Fibroblast of lung (primary cell): ENCODE measurements around the gene GPR132. TPM values are rescaled to one million over a fixed set of nuclear protein-coding genes. Genes with fewer than 3 reads are reported as not detected.

Experiments
- DNase-seq, 2 donors: peaks; one replicate each; pipeline versions ENCODE4 v3.0.0 to v3.0.0-alpha.2; 2010; ENCODE audit warnings: low read depth in 2 of 2
- H2AFZ ChIP-seq: 2 replicates; pipeline ENCODE4 v1.5.1; 2012; ENCODE audit warnings: low read length, control low read depth, inconsistent platforms
- H3K27ac ChIP-seq: 2 replicates; pipeline ENCODE4 v1.5.1; 2011; ENCODE audit warnings: low read length, control low read depth; ENCODE audit not compliant: insufficient read depth
- H3K27me3 ChIP-seq: 2 replicates; pipeline ENCODE4 v1.5.1; 2011; ENCODE audit warnings: mild to moderate bottlenecking, low read length; ENCODE audit not compliant: control insufficient read depth, insufficient read depth
- H3K36me3 ChIP-seq: 2 replicates; pipeline ENCODE4 v1.5.1; 2011; ENCODE audit warnings: low read length; ENCODE audit not compliant: control insufficient read depth, insufficient read depth
- H3K4me1 ChIP-seq: 2 replicates; pipeline ENCODE4 v1.5.1; 2011; ENCODE audit warnings: low read length; ENCODE audit not compliant: control insufficient read depth, insufficient read depth; ENCODE audit errors: extremely low read depth
- H3K4me2 ChIP-seq: 2 replicates; pipeline ENCODE4 v1.5.1; 2011; ENCODE audit warnings: low read length, control low read depth; ENCODE audit not compliant: insufficient read depth; ENCODE audit errors: extremely low read depth
- H3K4me3 ChIP-seq, 4 experiments: fragments of 200-600 bp in 1 of 4; sonication (generic) in 1 of 4; replicated peaks in 1 of 4; 2 replicates each; pipeline ENCODE4 v1.5.1; 2011 to 2016; ENCODE audit warnings: low read length in 4 of 4, low read depth in 3 of 4, mild to moderate bottlenecking in 3 of 4, control low read depth in 2 of 4, inconsistent platforms in 1 of 4, mixed read lengths in 1 of 4; ENCODE audit not compliant: insufficient read depth in 1 of 4; ENCODE audit errors: control extremely low read depth in 1 of 4
- H3K79me2 ChIP-seq: 2 replicates; pipeline ENCODE4 v1.5.1; 2012; ENCODE audit warnings: mild to moderate bottlenecking, low read length, inconsistent platforms; ENCODE audit not compliant: control insufficient read depth, insufficient read depth
- H3K9ac ChIP-seq: 2 replicates; pipeline ENCODE4 v1.5.1; 2011; ENCODE audit warnings: mild to moderate bottlenecking, low read length, control low read depth; ENCODE audit not compliant: insufficient read depth
- H3K9me3 ChIP-seq: 2 replicates; pipeline ENCODE4 v1.5.1; 2012; ENCODE audit warnings: low read depth, low read length; ENCODE audit not compliant: control insufficient read depth, insufficient read depth
- H4K20me1 ChIP-seq: 2 replicates; pipeline ENCODE4 v1.5.1; 2011; ENCODE audit warnings: low read length; ENCODE audit not compliant: control insufficient read depth, insufficient read depth; ENCODE audit errors: extremely low read depth
- CTCF ChIP-seq, 2 donors: IDR thresholded peaks in 1 of 2; conservative IDR thresholded peaks in 1 of 2; 1 replicate in 1 of 2; 2 replicates in 1 of 2; pipeline ENCODE4 v1.5.1; 2011 to 2012; ENCODE audit warnings: low read length in 2 of 2, control low read depth in 1 of 2, inconsistent platforms in 1 of 2, low read depth in 1 of 2, mild to moderate bottlenecking in 1 of 2
- EZH2 ChIP-seq: IDR thresholded peaks from 2 replicates; pipeline ENCODE4 v1.5.1; 2012; ENCODE audit warnings: low read length, control low read depth, mild to moderate bottlenecking; ENCODE audit errors: missing control alignments
- polyA plus RNA-seq, 2 donors: library from polyadenylated mRNA; depleted of rRNA in 1 of 2; stranded (reverse) in 1 of 2; unstranded in 1 of 2; fragments of >200 nt; gene quantifications; 2 replicates each; pipeline ENCODE4 v1.2.1, GENCODE V29; 2011 to 2012; ENCODE audit warnings: missing spikeins in 1 of 2
- total RNA-seq: library from RNA; depleted of rRNA; stranded (reverse); fragments of >200 nt; gene quantifications from 2 replicates; pipeline ENCODE4 v1.2.1, GENCODE V29; 2014

Gene GPR132
- total and polyA plus RNA-seq, 2 donors (not counting 1 experiment from before 2014, with no cell fraction given), result 0.17 TPM; not detected in 1

GRCh38 chr14:105023791-105024480 lies 41.3 kb downstream of the GPR132 start:
- H3K9ac ChIP-seq, result no peak overlapping the region

GRCh38 chr14:105023144-105023543 lies 42.1 kb downstream of the GPR132 start:
- Histone ChIP-seq H3K36me3 (peaks cover 3% of the 10 kb centered on the region), H3K9me3 (no peaks in the 10 kb centered on the region), H3K4me1 (peaks cover 14% of the 10 kb centered on the region), H4K20me1 (no peaks in the 10 kb centered on the region), H3K9ac (no peak overlapping the region), H3K27ac (no peak overlapping the region), H3K4me3 (no peak overlapping the region), H2AFZ (no peak overlapping the region), H3K79me2 (peaks cover 30% of the 10 kb centered on the region), H3K27me3 (no peaks in the 10 kb centered on the region), H3K4me2 (no peak overlapping the region)
- no peak for TF ChIP-seq EZH2
- no peak for TF ChIP-seq CTCF (conservative IDR thresholded peaks at IDR 0.05 in 1 of 2, IDR thresholded peaks at IDR 0.05 in 1 of 2; ENCODE audit: low read depth in 1 of 2, low read length in 2 of 2)
- peak in 1 of 2 donors; percentile 44 for DNase-seq

More at GRCh38 chr14:105023791-105024480, 41.3 kb downstream of the GPR132 start:
- Histone ChIP-seq H3K36me3 (peaks cover 2% of the 10 kb centered on the region), H3K27ac (peak overlapping the region; percentile 72), H3K4me2 (no peak overlapping the region), H3K4me1 (peaks cover 14% of the 10 kb centered on the region), H3K9me3 (no peaks in the 10 kb centered on the region), H4K20me1 (no peaks in the 10 kb centered on the region), H3K4me3 (no peak overlapping the region), H2AFZ (no peak overlapping the region), H3K27me3 (no peaks in the 10 kb centered on the region), H3K79me2 (peaks cover 22% of the 10 kb centered on the region)
- DNase-seq, result peak; percentile 45 to 85
- TF ChIP-seq CTCF (conservative IDR thresholded peaks at IDR 0.05 in 1 of 2, IDR thresholded peaks at IDR 0.05 in 1 of 2; ENCODE audit: low read depth in 1 of 2, low read length in 2 of 2) (no peak), EZH2 (no peak)

GRCh38 chr14:105022276-105022670 lies 43.0 kb downstream of the GPR132 start:
- peak overlapping the region; percentile 41 for H3K27ac ChIP-seq
- no peak for DNase-seq
- peaks cover 14% of the 10 kb centered on the region for H3K4me1 ChIP-seq
- no peaks in the 10 kb centered on the region for H4K20me1 ChIP-seq
- H3K27me3 ChIP-seq, result no peaks in the 10 kb centered on the region
- H3K9ac ChIP-seq, result no peak overlapping the region
- TF ChIP-seq CTCF (conservative IDR thresholded peaks at IDR 0.05 in 1 of 2, IDR thresholded peaks at IDR 0.05 in 1 of 2; ENCODE audit: low read depth in 1 of 2, low read length in 2 of 2) (no peak), EZH2 (no peak)
- peaks cover 3% of the 10 kb centered on the region for H3K36me3 ChIP-seq
- H3K9me3 ChIP-seq, result no peaks in the 10 kb centered on the region
- peaks cover 38% of the 10 kb centered on the region for H3K79me2 ChIP-seq
- peak overlapping the region; percentile 43 to 94 (median 76) for H3K4me3 ChIP-seq
- H3K4me2 ChIP-seq, result peak overlapping the region; percentile 65
- no peak overlapping the region for H2AFZ ChIP-seq
